OCI-LY7 (cell line): ENCODE data around the gene TRAPPC1. TPM values are rescaled to one million over a fixed set of nuclear protein-coding genes. Genes with fewer than 3 reads are reported as not detected.

ENCODE experiments used
- BruUV-seq: library from RNA; stranded (reverse); fragments of 400-500 nt; replicated peaks from 2 replicates; lab custom pipeline; 2021; lab: Mats Ljungman, UMichigan
- CTCF ChIA-PET: fragments of 300-600 bp; sonication (Branson Sonifier 250); formaldehyde crosslinking; loops from one replicate; lab custom pipeline; 2022; ENCODE audit warnings: antibody characterized with exemption; ENCODE audit not compliant: unreplicated experiment; lab: Charles Lee
- POLR2A ChIA-PET: fragments of 300-600 bp; sonication (Branson Sonifier 250); formaldehyde crosslinking; loops from one replicate; lab custom pipeline; 2022; ENCODE audit warnings: antibody characterized with exemption; lab: Charles Lee
- DNase-seq: peaks from one replicate; pipeline ENCODE4 v3.0.0-alpha.2; 2015; ENCODE audit warnings: low spot score
- H2AFZ ChIP-seq: fragments of 200-600 bp; sonication (generic), shearing (Covaris generic); 2 replicates; pipeline ENCODE4 v1.6.1; 2014; ENCODE audit warnings: mild to moderate bottlenecking, antibody characterized with exemption, low read length, moderate library complexity
- H3K27ac ChIP-seq: fragments of 200-600 bp; sonication (generic); 2 replicates; pipeline ENCODE4 v1.5.1; 2014; ENCODE audit warnings: mixed run types, low read depth, mild to moderate bottlenecking, moderate library complexity, low read length, inconsistent platforms; ENCODE audit not compliant: poor library complexity, severe bottlenecking
- H3K36me3 ChIP-seq: fragments of 200-600 bp; sonication (generic); 2 replicates; pipeline ENCODE4 v1.6.1; 2014; ENCODE audit warnings: mild to moderate bottlenecking, antibody characterized with exemption, low read length, moderate library complexity, mixed read lengths; ENCODE audit not compliant: insufficient read depth
- H3K4me1 ChIP-seq: fragments of 200-600 bp; sonication (generic); 2 replicates; pipeline ENCODE4 v1.5.1; 2014; ENCODE audit warnings: mild to moderate bottlenecking, low read length; ENCODE audit not compliant: insufficient read depth, poor library complexity, severe bottlenecking
- H3K4me2 ChIP-seq: fragments of 200-600 bp; sonication (generic); 2 replicates; pipeline ENCODE4 v1.6.1; 2014; ENCODE audit warnings: mild to moderate bottlenecking, low read length
- H3K4me3 ChIP-seq: fragments of 200-600 bp; sonication (generic); 2 replicates; pipeline ENCODE4 v1.5.1; 2014; ENCODE audit warnings: mild to moderate bottlenecking, low read depth, low read length; ENCODE audit not compliant: poor library complexity, severe bottlenecking
- H3K79me2 ChIP-seq: fragments of 200-600 bp; sonication (generic); 2 replicates; pipeline ENCODE4 v1.6.1; 2016; ENCODE audit warnings: low read depth, mild to moderate bottlenecking, low read length, moderate library complexity, mixed read lengths; ENCODE audit not compliant: insufficient read depth
- H3K9me2 ChIP-seq: fragments of 200-600 bp; sonication (generic); 2 replicates; pipeline ENCODE4 v1.6.1; 2016; ENCODE audit warnings: mild to moderate bottlenecking, low read length, mixed read lengths; ENCODE audit not compliant: insufficient read depth
- H3K9me3 ChIP-seq: fragments of 200-600 bp; sonication (generic); 2 replicates; pipeline ENCODE4 v1.6.1; 2014; ENCODE audit warnings: mild to moderate bottlenecking, mixed run types, low read length, mixed read lengths
- H4K20me1 ChIP-seq: fragments of 200-600 bp; sonication (generic); 2 replicates; pipeline ENCODE4 v1.6.1; 2014; ENCODE audit warnings: mild to moderate bottlenecking, antibody characterized with exemption, low read length, moderate library complexity, mixed read lengths; ENCODE audit not compliant: insufficient read depth
- EZH2phosphoT487 ChIP-seq: fragments of 200-600 bp; sonication (generic); IDR thresholded peaks from 2 replicates; pipeline ENCODE4 v1.6.1; 2018; ENCODE audit warnings: low read depth, borderline replicate concordance, mild to moderate bottlenecking, mixed run types, antibody characterized with exemption, low read length, moderate library complexity, mixed read lengths
- intact Hi-C: fragments of 100-400 bp; cut with micrococcal nuclease; formaldehyde crosslinking; loops from one replicate; pipeline ENCODE4 v1.10.0; 2022; ENCODE audit not compliant: unreplicated experiment
- total RNA-seq, 2 experiments: library from RNA; depleted of rRNA in 1 of 2; stranded (reverse); fragments of >200 nt in 1 of 2; shearing (Covaris generic) in 1 of 2; gene quantifications; 2 replicates each; pipeline ENCODE4 v1.2.3, GENCODE V29; 2014 to 2022
- TF ChIP-seq, protein P1 (sequence below): fragments of 200-600 bp; sonication (generic); conservative IDR thresholded peaks from 2 replicates; pipeline ENCODE4 v1.5.1; 2014; ENCODE audit warnings: mild to moderate bottlenecking, antibody characterized with exemption, low read length, moderate library complexity, mixed read lengths

TRAPPC1 gene
- total RNA-seq, 2 experiments from 2014 or later: 40.2 to 150 TPM

DNA sequence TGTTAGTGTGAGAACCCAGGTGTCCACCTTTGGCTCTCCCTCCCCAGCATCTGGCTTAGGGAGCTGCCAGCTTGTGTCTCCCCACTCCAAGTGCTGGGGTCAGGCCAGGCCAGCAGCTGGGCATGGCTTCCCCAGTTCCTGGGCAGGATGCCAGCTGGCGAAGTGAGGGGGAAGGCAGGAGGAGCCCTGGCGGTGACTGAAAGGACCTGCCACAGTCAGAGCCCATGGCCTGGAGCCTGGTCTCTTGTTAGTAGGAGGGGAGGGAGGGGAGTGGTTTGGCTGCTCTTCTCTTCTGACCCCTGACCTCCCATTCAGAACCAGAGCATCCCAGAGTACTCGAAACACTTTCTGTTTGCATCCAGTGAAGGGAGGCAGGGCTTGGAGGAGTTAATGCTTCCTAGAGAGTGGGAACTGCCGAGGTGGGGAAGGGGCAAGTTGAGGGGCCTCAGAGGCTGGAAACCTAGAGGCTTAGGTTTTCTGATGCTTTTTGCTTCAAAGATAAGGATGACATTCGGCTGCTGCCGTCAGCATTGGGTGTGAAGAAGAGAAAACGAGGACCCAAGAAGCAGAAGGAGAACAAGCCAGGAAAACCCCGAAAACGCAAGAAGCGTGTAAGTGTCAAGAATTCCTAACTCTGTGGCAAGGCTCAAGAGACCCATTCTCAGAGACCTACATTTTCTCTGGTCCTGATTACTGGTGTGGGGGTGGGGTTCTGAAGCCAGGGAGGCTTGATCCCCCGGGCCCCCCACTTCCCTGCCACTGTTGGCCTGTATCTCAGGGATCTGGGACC lies 42.4 kb downstream of the TRAPPC1 start:
- intact Hi-C loops: loop anchor here (5.0 kb wide), 1 partner anchor 228 kb away; the partner anchor contains the start of gene ALOXE3
- no peak for DNase-seq
- Histone ChIP-seq H3K4me2 (peak overlapping the region; percentile 97; the same call in 1 of the 2 replicates), H3K9me2 (no peaks in the 10 kb centered on the region), H2AFZ (no peak overlapping the region), H3K36me3 (peaks cover 46% of the 10 kb centered on the region), H3K79me2 (peaks cover 40% of the 10 kb centered on the region), H3K4me1 (peaks cover 17% of the 10 kb centered on the region), H3K27ac (no peak overlapping the region), H3K9me3 (no peaks in the 10 kb centered on the region), H3K4me3 (no peak overlapping the region), H4K20me1 (0 out of 2 replicates have a peak, but pooled peaks cover 5% of the 10 kb centered on the region)
- POLR2A ChIA-PET: no interaction called here
- BruUV-seq: no TSS peak
- no peak for TF ChIP-seq EZH2phosphoT487
- TF ChIP-seq, protein P1, sequence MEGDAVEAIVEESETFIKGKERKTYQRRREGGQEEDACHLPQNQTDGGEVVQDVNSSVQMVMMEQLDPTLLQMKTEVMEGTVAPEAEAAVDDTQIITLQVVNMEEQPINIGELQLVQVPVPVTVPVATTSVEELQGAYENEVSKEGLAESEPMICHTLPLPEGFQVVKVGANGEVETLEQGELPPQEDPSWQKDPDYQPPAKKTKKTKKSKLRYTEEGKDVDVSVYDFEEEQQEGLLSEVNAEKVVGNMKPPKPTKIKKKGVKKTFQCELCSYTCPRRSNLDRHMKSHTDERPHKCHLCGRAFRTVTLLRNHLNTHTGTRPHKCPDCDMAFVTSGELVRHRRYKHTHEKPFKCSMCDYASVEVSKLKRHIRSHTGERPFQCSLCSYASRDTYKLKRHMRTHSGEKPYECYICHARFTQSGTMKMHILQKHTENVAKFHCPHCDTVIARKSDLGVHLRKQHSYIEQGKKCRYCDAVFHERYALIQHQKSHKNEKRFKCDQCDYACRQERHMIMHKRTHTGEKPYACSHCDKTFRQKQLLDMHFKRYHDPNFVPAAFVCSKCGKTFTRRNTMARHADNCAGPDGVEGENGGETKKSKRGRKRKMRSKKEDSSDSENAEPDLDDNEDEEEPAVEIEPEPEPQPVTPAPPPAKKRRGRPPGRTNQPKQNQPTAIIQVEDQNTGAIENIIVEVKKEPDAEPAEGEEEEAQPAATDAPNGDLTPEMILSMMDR: no peak
- CTCF ChIA-PET: no interaction called here

GRCh38 chr17:7888184-7888920 lies 43.4 kb downstream of the TRAPPC1 start, which contains the start of gene CHD3:
TSS of gene CHD3 (plus strand) at chr17:7888789. CDS start at chr17:7889001, 212 bp downstream.
- intact Hi-C loops: loop anchor here (5.0 kb wide), 1 partner anchor 229 kb away; the partner anchor contains the start of gene ALOXE3
- Histone ChIP-seq H4K20me1 (0 out of 2 replicates have a peak, but pooled peaks cover 5% of the 10 kb centered on the region), H2AFZ (peak within 1 kb of the TSS; percentile 19; the same call in 1 of the 2 replicates), H3K4me2 (peak within 1 kb of the TSS; percentile 97), H3K4me3 (peak within 1 kb of the TSS; percentile 95), H3K27ac (peak within 1 kb of the TSS; percentile 90), H3K9me2 (no peaks in the 10 kb centered on the region), H3K79me2 (peaks cover 48% of the 10 kb centered on the region), H3K4me1 (peaks cover 21% of the 10 kb centered on the region), H3K36me3 (peaks cover 36% of the 10 kb centered on the region), H3K9me3 (no peaks in the 10 kb centered on the region)
- POLR2A ChIA-PET: no interaction called here
- TF ChIP-seq, protein P1: no peak
- no peak for TF ChIP-seq EZH2phosphoT487
- CTCF ChIA-PET: no interaction called here
- DNase-seq: no peak
- no TSS peak for BruUV-seq
